SK-N-SH (cell line): ENCODE results near the gene CYYR1.

Experiments used
- CHD2 ChIP-seq: fragments of 150-350 bp; IDR thresholded peaks from 2 replicates; pipeline ENCODE4 v1.6.1; 2018; ENCODE audit warnings: low read length; ENCODE audit not compliant: partially characterized antibody
- CTCF ChIP-seq: fragments of 200-600 bp; sonication (generic); IDR thresholded peaks from 2 replicates; pipeline ENCODE4 v1.6.1; 2017; ENCODE audit warnings: antibody characterized with exemption, mild to moderate bottlenecking, moderate library complexity
- FOXJ3 ChIP-seq: sonication (generic); formaldehyde crosslinking; IDR thresholded peaks from 2 replicates; pipeline ENCODE4 v1.5.1; 2020; ENCODE audit warnings: mild to moderate bottlenecking, missing genetic modification reagents
- GABPA ChIP-seq: IDR thresholded peaks from 2 replicates; pipeline ENCODE4 v1.4.0; 2012; ENCODE audit warnings: low read depth, mild to moderate bottlenecking
- IRF3 ChIP-seq: fragments of 150-350 bp; IDR thresholded peaks from 2 replicates; pipeline ENCODE4 v1.6.1; 2016; ENCODE audit warnings: mild to moderate bottlenecking, low read depth, low read length
- MXI1 ChIP-seq: IDR thresholded peaks from 2 replicates; pipeline ENCODE4 v1.6.1; 2012; ENCODE audit warnings: mild to moderate bottlenecking, low read depth, low read length, improper control_type of control experiment
- POLR2AphosphoS5 ChIP-seq: IDR thresholded peaks from 2 replicates; pipeline ENCODE4 v1.6.1; 2012; ENCODE audit warnings: low read depth, low read length
- ZBTB33 ChIP-seq: IDR thresholded peaks from 2 replicates; pipeline ENCODE4 v1.4.0; 2012; ENCODE audit warnings: low read depth, borderline replicate concordance

GRCh38 chr21:26583769-26584168 is 10.7 kb upstream of the CYYR1 start:
- TF ChIP-seq CHD2 (no peak), CTCF (no peak), MXI1 (no peak), ZBTB33 (no peak), POLR2AphosphoS5 (no peak), FOXJ3 (CRISPR knock-in tag) (no peak), IRF3 (no peak), GABPA (no peak)
